Activated T-cell treated with anti-CD3 and anti-CD28 coated beads, Interleukin-2, amount 50 U/mL, for 72 hours (primary cell): Measurements from ENCODE around the gene AKT3. TPM values are rescaled to one million over a fixed set of nuclear protein-coding genes. Genes with fewer than 3 reads are reported as not detected.

ENCODE experiments used
- ATAC-seq, 2 donors: fragments of 150-1000 bp; cut with Tn5 transposase; replicated peaks in 1 of 2; 2 replicates each; pipeline ENCODE4 v1.10.0; 2021; ENCODE audit warnings: moderate library complexity in 2 of 2, mild to moderate bottlenecking in 1 of 2
- DNase-seq, 2 donors: peaks; one replicate each; pipeline ENCODE4 v3.0.0; 2021 to 2022; ENCODE audit warnings: mixed read lengths in 1 of 2
- H3K27ac Mint-ChIP-seq: one replicate; pipeline ENCODE4 v1.8.0; 2022; ENCODE audit warnings: mild to moderate bottlenecking, moderate library complexity, mixed read lengths
- H3K27me3 Mint-ChIP-seq: one replicate; pipeline ENCODE4 v1.8.0; 2022; ENCODE audit warnings: low read depth, mixed read lengths
- H3K36me3 Mint-ChIP-seq, 2 donors: one replicate each; pipeline ENCODE4 v1.8.0; 2022; ENCODE audit warnings: mixed read lengths in 2 of 2, mild to moderate bottlenecking in 1 of 2; ENCODE audit not compliant: insufficient read depth in 2 of 2
- H3K4me1 Mint-ChIP-seq: one replicate; pipeline ENCODE4 v1.8.0; 2022; ENCODE audit warnings: low read depth, mixed read lengths
- H3K4me3 Mint-ChIP-seq, 2 donors: one replicate each; pipeline ENCODE4 v1.8.0; 2022; ENCODE audit warnings: mild to moderate bottlenecking in 2 of 2, mixed read lengths in 2 of 2, moderate library complexity in 2 of 2
- H3K9me3 Mint-ChIP-seq, 2 donors: one replicate each; pipeline ENCODE4 v1.8.0; 2022; ENCODE audit warnings: mixed read lengths in 2 of 2
- total RNA-seq, 2 donors: library from RNA; stranded (reverse); gene quantifications; one replicate each; pipeline ENCODE4 v1.2.3, GENCODE V29; 2022

The AKT3 gene
- total RNA-seq, 2 donors from 2014 or later: 32.6 to 46.7 TPM

DNA sequence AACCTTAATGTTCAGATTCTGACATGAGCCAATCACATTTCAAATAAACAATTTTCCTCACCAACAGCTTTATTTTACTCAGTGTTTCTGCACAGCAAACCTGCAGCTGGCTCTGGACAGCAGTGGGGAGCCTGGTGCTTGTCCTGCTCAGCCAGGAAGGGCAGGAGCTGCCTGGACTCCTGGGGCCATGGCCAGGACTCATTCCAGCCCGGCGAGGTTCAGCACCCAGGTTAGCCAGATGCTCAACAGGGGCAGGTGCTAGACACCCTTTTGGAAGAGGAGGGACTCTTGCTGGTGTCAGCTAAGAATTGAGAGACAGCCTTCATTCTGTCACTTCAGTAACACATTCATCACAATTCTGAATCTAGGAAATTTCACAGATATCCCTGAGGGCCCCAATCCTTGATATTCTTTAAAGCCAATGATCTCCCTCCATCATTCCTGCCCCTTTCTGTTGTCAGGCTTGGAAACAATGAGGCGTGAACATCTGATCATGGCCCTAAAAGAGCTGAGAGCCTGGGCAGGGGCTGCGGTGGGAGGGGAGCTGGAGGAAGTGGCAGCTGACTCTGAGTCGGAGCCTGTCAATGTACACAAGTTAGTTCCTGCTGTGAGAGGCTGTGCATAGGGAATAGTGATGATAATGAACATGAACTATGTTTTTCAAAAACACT is 342.9 kb downstream of the AKT3 start:
- H3K27me3 Mint-ChIP-seq: no peaks in the 10 kb centered on the region
- H3K9me3 Mint-ChIP-seq: no peaks in the 10 kb centered on the region
- H3K27ac Mint-ChIP-seq: peak overlapping the region; percentile 33
- peaks cover 14% of the 10 kb centered on the region for H3K4me1 Mint-ChIP-seq
- no peak overlapping the region for H3K4me3 Mint-ChIP-seq
- DNase-seq (no peak), ATAC-seq (no peak)
- H3K36me3 Mint-ChIP-seq: peaks cover 6 to 10% of the 10 kb centered on the region in 2 donors

DNA sequence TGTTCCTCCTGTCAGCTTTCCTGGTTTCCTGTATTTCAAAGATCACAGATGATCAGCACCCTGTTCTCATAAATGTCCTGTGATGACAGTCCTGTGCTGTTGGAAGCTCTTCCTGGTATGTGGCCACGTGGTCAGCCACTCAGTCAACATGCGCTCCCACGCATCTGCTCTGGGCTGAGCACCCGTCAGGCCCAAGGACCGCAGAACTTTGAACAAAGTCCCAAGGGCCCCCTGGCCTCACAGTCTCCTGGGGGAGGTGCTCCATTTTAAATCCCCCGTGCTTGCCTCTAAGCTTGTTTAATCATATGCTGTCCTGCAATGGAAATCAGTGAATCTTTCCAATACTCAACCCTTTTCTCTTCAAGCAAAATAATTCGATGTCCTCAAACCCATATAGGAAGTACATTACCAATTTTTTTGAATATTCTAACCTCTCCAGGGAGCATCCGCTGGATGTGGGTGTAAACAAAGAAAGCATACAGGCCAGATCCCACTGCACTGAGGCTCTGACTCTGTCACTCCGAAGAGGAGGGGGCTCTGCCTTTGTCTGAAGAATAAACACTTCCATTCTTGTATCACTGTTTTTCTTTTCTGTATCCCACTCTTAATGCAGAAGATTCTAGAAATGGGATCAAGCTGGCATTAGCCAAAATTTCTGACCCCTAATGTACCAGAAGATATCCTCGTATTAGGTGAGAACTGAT is 343.9 kb downstream of the AKT3 start:
- no peak for DNase-seq
- H3K9me3 Mint-ChIP-seq: no peaks in the 10 kb centered on the region
- H3K27me3 Mint-ChIP-seq: no peaks in the 10 kb centered on the region
- ATAC-seq: no peak
- peaks cover 6 to 10% of the 10 kb centered on the region in 2 donors for H3K36me3 Mint-ChIP-seq
- H3K4me1 Mint-ChIP-seq: peaks cover 14% of the 10 kb centered on the region
- no peak overlapping the region for H3K4me3 Mint-ChIP-seq
- peak overlapping the region; percentile 12 for H3K27ac Mint-ChIP-seq

DNA sequence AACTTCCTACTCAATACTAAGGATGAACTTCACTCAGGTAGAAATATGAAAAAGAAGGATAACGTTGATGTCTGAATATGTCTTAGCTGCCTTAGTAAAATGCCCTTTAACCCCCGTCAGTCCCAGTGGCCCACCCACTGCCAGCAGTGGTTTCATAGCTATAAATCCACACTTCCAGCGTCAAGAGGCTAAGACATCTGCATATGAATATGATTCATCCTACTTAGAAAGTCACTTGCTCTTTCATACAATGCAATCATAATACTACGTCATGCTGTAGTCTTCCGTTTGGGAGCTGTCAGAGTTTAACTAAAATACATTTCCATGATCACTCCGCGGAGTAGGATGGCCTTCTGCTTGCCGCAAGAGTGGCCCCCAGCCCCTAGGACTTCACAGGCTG is 346.9 kb downstream of the AKT3 start:
- no peak overlapping the region for H3K4me3 Mint-ChIP-seq
- H3K27ac Mint-ChIP-seq: no peak overlapping the region
- no peak for DNase-seq
- H3K4me1 Mint-ChIP-seq: peaks cover 1% of the 10 kb centered on the region
- peaks cover 4 to 6% of the 10 kb centered on the region in 2 donors for H3K36me3 Mint-ChIP-seq
- H3K27me3 Mint-ChIP-seq: no peaks in the 10 kb centered on the region
- no peak for ATAC-seq
- H3K9me3 Mint-ChIP-seq: no peaks in the 10 kb centered on the region

DNA sequence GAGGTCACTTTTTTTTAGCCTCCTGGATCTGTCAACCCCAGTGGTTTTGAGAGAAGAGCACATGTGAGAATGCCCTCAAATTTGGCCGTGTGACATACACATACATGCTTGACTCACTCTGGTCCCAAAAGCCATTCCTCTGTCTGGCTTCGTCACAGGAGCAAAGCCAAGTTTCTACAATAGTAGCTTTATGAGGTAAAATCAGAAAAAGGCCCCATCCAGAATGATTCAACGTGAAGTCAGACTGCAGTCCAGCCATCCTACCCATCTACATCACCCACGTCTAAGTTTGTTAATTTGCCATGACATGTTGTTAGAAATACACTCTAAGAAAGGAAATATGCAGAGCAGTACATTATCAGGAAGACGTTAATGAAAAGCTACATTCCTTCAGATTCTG is 349.0 kb downstream of the AKT3 start:
- Mint-ChIP-seq H3K27me3 (no peaks in the 10 kb centered on the region), H3K4me3 (no peak overlapping the region), H3K36me3 (peaks cover 4 to 6% of the 10 kb centered on the region in 2 donors), H3K9me3 (no peaks in the 10 kb centered on the region), H3K27ac (no peak overlapping the region), H3K4me1 (no peaks in the 10 kb centered on the region)
- no peak for DNase-seq
- no peak for ATAC-seq

DNA sequence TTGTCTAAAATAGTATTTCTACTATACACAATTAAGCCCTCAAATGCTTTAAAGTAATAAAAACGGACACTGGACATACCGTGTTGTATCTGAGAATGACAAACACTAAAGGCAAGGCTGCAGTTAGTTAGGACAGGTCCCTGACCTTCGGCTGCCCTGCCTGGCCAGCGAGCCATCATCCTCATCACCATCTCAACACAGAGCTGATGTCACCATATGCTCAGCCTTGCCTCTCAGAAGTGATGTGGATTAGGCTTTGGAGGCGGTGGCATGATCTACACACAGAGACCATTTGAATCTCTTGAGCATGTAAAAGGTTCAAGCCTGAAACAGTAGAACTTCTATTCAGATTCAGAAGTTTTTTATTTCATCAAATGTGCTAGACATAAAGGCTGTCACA is 349.5 kb downstream of the AKT3 start:
- no peaks in the 10 kb centered on the region for H3K27me3 Mint-ChIP-seq
- H3K4me3 Mint-ChIP-seq: no peak overlapping the region
- H3K27ac Mint-ChIP-seq: no peak overlapping the region
- H3K9me3 Mint-ChIP-seq: no peaks in the 10 kb centered on the region
- peaks cover 4 to 6% of the 10 kb centered on the region in 2 donors for H3K36me3 Mint-ChIP-seq
- H3K4me1 Mint-ChIP-seq: no peaks in the 10 kb centered on the region
- ATAC-seq (no peak), DNase-seq (no peak)

DNA sequence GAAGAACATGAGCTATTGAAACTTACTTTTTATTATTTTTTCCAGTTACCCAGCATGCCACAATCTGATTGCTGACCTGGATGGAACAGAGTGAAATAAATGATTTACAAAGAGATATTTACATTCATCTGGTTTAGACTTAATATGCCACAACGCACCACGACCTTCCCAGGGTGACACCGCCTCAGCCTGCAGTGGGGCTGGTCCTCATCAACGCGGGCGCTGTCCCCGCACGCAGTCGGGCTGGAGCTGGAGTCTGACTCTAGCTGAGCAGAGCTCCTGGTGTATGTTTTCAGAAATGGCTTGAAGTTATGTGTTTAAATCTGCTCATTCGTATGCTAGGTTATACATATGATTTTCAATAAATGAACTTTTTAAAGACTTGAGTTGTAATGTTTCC is 350.3 kb downstream of the AKT3 start:
- H3K27ac Mint-ChIP-seq: peak overlapping the region; percentile 67
- H3K4me3 Mint-ChIP-seq: no peak overlapping the region
- no peaks in the 10 kb centered on the region for H3K27me3 Mint-ChIP-seq
- no peaks in the 10 kb centered on the region for H3K9me3 Mint-ChIP-seq
- peaks cover 0 to under 1% of the 10 kb centered on the region in 2 donors for H3K36me3 Mint-ChIP-seq
- DNase-seq (no peak), ATAC-seq (no peak)
- no peaks in the 10 kb centered on the region for H3K4me1 Mint-ChIP-seq

DNA sequence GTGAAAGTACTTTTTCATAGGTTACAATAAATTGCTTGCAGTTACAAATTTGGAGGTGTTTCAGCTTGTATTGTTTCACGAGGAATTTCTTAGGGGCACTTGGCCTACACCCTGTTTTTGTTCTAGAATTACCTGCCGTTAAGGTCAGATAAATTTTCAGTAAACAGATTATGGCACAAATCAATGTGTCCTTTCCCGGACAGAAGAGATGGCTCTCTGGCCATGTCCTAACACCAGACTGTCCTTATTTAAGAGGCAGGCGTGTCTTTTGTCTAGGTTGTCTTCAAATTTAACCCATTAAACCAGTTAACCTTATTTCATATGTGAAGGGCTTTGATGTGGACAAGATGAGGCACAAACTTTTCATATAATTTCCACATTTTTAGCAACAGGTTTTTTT is 350.8 kb downstream of the AKT3 start:
- no peak for DNase-seq
- ATAC-seq: no peak
- no peak overlapping the region for H3K27ac Mint-ChIP-seq
- no peaks in the 10 kb centered on the region for H3K27me3 Mint-ChIP-seq
- H3K9me3 Mint-ChIP-seq: no peaks in the 10 kb centered on the region
- H3K36me3 Mint-ChIP-seq: no peaks in the 10 kb centered on the region
- H3K4me3 Mint-ChIP-seq: no peak overlapping the region
- H3K4me1 Mint-ChIP-seq: no peaks in the 10 kb centered on the region

DNA sequence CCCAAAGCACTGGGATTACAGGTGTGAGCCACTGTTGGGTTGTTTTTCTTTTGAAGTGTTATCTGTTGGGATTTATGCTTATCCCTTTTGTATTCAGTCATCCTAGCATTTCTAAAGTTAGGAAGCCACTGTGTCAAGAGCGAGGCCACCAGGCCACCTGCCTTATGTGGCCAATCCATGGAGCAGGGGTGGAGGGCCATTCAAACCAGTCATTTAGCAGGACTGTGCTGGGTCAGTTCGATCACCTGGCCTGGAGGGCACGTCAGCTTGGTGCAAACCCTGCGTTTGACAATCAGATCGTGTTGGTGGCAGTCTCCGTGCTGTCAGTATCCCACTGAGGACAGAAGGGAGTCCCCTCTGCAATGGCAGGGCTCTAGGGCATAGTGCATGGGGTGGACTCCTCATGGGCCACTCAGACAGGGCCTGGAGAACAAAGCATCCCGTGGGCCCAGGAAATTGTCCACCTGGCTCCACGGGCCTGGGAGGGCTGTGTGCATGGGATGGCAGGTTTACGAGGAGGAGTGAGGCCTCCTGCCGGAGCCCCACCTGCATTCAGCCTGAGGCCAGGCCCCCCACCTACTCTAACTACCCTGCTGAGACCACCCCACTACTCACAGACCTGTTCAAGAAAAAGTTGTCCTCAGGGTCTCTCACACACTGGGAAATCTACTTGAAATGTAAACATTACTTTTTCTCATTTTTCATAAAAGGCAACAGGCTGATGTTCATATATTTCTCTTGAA is 351.9 kb downstream of the AKT3 start:
- Mint-ChIP-seq H3K27me3 (no peaks in the 10 kb centered on the region), H3K4me3 (no peak overlapping the region), H3K36me3 (no peaks in the 10 kb centered on the region), H3K9me3 (no peaks in the 10 kb centered on the region), H3K4me1 (no peaks in the 10 kb centered on the region), H3K27ac (no peak overlapping the region)
- no peak for ATAC-seq
- no peak for DNase-seq

DNA sequence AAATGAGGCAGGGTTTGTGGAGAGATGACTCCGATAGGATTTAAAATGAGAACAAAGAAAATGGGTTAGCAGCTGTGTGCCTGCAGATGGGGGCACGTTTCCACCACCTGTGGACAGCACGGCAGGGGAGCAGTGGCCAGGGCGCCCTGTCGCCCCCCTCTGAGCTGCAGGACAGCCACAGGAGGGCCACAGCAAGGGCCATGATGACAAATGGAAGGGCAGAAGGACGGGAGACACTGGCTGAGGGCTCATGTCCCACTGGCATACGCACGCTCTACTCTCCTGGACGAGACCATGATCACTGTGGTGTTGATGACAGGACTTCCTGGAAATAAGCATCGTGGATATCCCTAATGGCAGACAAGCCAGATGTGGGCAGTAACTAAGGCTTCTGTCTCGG is 353.2 kb downstream of the AKT3 start:
- H3K27ac Mint-ChIP-seq: no peak overlapping the region
- H3K36me3 Mint-ChIP-seq: no peaks in the 10 kb centered on the region
- no peaks in the 10 kb centered on the region for H3K9me3 Mint-ChIP-seq
- no peaks in the 10 kb centered on the region for H3K4me1 Mint-ChIP-seq
- H3K4me3 Mint-ChIP-seq: no peak overlapping the region
- DNase-seq (no peak), ATAC-seq (no peak)
- no peaks in the 10 kb centered on the region for H3K27me3 Mint-ChIP-seq

DNA sequence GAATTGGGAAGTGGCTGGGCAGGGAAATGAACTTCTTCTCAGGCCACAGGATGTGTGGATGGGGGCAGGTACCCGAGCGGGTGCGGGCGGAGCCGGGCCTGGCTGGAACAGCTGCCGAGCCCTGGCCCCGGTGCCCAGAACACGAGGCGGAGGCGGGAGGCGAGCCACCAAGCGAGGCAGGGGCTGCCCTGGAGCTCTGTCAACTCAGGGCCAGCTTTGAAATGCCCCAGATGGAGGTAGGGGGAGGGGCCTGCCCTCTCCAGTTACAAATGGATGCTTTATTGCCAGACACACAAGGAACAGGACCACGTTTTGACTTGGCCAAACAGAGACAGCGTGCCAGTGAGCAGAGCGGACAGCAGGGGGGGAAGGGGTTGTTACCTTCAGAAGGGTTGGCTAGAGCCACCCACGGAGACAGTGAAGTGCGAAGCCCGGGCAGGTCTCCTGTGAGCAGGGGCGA is 353.8 kb downstream of the AKT3 start:
- Mint-ChIP-seq H3K27me3 (no peaks in the 10 kb centered on the region), H3K4me3 (no peak overlapping the region), H3K27ac (no peak overlapping the region), H3K36me3 (no peaks in the 10 kb centered on the region), H3K9me3 (no peaks in the 10 kb centered on the region), H3K4me1 (no peaks in the 10 kb centered on the region)
- ATAC-seq: no peak
- no peak for DNase-seq

DNA sequence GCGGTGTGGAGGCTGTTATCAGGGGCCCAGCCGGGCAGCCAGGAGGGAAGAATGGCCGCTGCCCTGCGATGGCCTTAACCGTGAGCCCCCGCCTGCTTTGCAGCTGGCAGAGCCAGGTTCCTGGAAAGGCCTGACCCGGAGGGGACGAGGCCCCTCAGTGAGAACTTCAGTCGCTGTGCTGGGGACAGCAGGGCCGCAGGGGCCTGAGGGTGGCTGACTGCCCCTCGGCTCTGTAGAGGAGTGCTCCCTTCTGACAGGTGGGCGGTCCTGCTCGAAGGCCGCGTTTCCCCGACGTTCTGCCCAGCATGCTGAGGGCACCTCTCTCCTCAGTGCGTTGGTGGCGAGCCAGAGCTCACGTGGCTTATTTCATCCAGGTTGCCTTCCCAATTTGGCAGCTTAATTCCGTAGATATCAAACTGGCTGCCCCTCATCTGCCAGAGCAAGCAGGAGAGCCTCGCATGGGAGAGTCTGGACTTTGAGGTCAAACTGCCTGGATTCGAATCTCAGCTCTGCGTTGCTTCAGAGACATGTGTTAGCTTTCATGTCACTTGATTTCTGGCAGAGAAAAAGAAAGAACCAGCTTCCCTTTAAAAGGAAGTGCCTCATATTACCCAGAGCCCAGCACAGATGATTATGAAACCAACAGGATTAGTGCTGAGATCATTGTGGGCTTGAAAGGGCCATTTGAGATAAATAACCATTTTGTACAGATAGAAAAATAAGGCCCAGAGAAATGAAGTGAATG is 354.4 kb downstream of the AKT3 start:
- no peaks in the 10 kb centered on the region for H3K27me3 Mint-ChIP-seq
- no peaks in the 10 kb centered on the region for H3K36me3 Mint-ChIP-seq
- H3K27ac Mint-ChIP-seq: no peak overlapping the region

DNA sequence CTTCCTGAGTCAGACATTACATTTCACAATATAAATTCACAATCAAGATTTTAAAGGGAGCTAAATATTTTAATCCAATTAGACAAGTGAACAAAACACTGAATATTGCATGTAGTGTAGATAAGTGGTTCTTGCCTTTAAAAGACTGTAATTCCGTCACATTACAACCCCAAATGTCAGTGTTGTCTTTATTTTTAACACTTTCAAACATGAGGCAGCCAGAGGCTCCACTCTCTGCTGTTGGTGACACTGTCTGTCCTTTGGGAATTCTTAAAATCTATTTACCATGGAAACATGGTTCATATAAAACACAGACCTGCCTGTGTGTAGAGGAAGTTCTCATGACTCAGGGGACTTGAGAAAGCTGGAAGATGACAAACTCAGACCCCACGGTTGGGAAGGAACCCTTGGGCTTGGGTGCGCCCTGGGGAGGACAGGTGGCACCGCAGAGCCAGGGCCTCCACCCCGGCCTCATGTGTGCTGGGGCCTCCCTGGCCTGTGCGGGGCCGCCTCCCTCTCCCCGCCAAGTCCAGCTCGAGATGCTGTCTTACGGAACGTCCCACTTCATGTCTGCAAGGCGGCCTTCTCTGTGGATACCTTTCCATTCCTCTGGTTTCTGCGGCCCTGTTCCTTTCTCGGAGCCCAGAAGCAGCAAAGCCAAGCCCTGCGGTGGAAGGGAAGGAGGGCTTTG is 355.2 kb downstream of the AKT3 start:
- no peak overlapping the region for H3K4me3 Mint-ChIP-seq
- no peak for DNase-seq
- no peaks in the 10 kb centered on the region for H3K36me3 Mint-ChIP-seq
- ATAC-seq: no peak
- H3K27me3 Mint-ChIP-seq: no peaks in the 10 kb centered on the region
- no peak overlapping the region for H3K27ac Mint-ChIP-seq
- no peaks in the 10 kb centered on the region for H3K9me3 Mint-ChIP-seq
- no peaks in the 10 kb centered on the region for H3K4me1 Mint-ChIP-seq

More for the DNA sequence above, 354.4 kb downstream of the AKT3 start:
- no peak overlapping the region for H3K4me3 Mint-ChIP-seq
- no peaks in the 10 kb centered on the region for H3K9me3 Mint-ChIP-seq
- H3K4me1 Mint-ChIP-seq: no peaks in the 10 kb centered on the region
- DNase-seq (no peak), ATAC-seq (no peak)
